Hematopoietic multipotent progenitor cell treated with erythropoietin and hydrocortisone succinate and interleukin-3 and kit ligand, for 4 days (in vitro differentiated cells): ENCODE results near the gene AQP5.

Experiments
- DNase-seq: peaks from one replicate; pipeline ENCODE4 v3.0.0-alpha.2; 2015

AQP5 gene

DNA sequence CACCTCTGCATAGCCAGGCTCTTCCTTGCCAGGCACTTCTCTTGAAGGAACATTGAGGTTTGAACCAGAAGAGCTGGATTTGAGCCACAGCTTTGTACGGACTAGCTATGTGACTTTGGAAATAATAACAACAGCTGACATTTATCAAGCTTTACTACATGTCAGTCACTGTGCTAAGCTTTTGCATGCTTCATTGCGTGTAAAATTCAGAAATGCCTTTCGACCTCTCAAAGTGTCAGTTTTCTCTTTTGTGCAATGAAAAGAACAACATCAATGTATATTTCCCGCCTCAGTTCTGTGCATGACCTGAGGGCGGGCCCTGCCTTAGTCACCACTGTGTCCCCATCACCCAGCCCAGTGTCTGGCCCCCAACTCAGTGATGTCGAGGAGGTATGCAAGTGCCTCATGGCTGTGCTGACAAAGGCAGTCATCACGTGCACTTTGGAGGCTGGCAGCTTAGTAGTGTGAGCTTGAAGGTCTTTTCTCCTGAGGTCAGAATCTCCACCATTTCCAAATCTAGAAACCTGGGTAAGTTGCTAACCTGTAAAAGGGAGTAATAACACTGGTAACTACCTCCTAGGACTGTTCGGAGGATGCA, 29.0 kb upstream of the AQP5 start:
- DNase-seq: no peak

DNA sequence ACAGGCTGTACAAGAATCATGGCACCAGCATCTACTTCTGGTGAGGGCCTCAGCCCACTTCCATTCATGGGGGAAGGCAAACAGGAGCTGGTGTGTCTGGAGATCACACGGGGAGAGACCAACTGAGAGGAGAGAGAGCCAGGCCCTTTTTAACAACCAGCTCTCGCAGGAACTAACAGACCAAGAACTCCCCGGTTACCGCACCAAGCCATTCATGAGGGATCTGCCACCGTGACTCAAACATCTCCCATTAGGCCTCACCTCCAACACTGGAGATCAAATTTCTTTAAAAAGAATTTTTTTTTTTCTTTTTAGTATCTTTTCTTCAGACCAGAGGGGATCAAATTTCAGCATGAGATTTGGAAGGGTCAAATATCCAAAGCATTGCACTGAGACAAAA, 27.9 kb upstream of the AQP5 start:
- no peak for DNase-seq

DNA sequence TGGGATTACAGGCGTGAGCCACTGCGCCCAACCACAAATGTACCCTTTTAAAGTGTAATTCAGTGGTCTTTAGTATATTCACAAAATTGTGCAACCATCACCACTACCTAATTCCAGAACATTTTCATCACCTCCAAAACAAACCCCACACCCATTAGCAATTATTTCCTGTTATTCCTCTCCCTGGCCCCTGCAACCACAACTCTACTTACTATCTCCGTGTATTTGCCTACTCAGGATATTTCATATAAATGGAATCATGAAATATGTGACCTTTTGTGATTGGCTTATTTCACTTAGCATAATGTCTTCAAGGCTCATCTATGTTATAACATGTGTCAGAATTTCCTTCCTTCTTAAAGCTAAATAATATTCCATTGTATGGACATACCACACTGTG, 27.2 kb upstream of the AQP5 start:
- no peak for DNase-seq

DNA sequence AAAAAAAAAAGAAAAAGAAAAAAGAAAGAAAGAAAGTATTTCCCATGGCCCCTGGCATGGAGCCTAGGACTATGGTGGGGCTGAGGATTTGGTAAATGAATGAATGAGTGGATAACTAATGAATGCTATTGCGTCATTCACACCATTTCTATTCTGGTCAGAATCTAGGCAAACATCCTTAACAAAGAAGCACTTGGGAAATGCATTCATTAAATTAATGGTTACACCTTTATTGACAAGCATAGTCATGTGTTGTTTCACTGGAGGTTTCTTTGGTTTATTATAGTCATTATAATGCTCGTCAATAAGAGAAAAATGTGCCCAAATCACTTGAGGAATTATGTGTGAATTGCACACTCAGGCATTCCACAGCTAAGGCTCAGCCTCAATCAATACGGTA, 24.7 kb upstream of the AQP5 start:
- DNase-seq: no peak

DNA sequence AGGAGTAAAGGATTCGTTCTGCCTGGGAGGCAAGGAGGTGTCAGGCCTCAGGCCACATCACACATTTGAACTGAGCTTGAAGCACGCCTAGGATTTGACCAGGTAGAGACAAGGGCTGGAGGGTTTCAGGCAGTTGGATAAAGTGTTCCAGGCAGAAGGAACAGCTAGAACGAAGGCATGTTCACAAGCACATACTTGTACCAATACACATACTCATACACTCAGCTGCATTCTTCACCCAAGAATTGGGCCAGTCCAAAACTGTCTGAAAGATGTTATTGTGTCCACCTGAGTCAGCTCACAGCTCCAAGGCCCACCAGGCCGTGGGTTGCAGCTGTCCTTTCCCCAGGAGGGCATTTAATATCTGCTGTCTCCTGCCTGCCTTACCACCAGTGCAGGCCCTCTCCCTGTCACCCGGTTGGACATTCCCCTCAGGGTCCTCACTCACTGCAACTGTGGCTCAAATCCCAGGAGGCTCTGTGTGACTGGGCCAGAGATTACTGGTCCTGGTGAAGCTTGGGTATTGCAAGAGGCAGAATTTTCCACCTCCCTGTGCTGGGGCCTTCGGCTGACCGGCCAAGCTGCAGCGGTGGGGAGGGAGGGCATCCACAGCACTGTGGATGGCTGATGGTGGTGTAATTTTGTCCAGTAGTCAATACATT, 23.9 kb upstream of the AQP5 start:
- DNase-seq: no peak

DNA sequence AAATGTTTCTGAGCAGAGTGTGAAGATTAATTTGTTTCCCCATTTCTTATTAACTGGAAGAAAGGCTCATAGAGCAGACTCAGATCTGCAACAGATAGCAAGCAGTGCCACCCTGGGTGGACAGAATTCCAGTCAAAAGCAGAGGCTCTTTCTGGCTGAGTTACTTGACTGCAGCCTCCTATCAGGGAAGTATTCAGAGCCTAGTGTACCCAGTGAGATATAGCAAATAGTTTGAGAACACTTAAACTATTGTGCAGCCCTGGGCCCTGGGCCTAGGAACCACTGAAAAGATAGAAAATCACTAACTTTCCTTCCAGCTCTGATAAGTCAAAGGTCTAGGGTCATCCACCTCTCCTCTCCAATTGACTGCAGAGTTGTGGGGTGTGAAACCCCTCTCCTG, 22.4 kb upstream of the AQP5 start:
- no peak for DNase-seq

DNA sequence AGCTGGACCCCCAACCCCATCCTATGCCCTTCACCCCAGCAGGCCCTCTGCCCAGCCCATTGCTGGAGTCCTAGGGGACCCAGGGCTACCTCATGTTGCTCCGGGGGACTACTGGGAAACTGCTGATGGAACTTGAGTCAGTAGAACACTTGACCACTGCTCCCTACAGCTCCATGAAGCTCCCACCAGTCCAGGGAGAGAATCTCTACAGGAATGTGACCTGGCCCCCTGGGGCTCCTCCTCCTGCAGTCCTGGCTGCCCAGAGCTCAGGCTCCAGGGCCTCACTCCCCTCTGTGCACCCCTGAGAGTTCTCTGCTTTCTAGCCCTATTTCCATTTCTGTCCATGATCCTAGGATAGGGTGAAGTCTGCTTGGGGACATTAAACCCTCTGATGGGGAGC, 22.0 kb upstream of the AQP5 start:
- no peak for DNase-seq

DNA sequence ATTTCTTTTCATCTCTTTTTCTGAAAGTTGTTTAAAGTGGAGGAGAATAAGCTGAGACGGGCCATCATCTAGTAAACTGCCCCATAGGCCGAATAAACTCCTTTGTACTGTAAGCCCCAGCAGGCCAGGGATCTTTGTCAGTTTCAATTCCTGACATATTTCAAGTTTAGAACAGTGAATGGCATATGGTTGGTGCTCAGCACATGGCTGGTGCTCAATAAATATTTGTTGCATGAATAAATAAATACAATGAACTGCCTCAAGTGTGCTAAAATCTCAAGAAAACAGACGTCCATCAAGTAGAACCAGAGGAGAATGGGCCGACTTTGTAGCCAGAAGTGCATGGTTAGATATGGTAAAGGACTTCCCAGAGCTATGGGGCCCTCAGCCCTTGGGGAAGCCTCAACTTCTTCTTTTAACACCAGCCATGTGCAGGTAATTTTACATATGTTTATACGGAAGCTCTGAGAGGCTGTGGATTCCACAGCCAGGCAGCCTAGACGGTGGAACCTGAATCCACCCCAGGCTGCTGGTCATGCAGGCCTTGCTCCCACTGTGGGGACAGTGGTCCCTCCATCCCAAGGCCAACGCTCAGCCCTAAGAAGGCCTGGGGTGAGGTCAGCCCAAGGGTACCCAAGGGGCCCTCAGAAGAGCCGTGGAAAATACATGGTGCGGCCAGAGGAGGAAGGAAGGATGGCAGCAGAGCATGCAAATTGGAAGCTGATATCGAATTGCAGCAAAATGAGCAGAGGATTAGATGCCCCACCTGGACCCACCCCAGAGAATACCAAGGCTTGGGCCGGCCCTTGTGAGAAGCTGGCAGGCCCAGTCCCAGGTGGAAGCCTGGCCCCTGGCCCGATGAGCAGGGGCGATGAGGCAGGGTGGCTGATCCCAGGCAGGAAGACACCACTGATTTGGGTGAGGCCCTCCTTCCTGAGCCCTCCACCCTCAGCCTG, 19.8 kb upstream of the AQP5 start:
- DNase-seq: no peak

DNA sequence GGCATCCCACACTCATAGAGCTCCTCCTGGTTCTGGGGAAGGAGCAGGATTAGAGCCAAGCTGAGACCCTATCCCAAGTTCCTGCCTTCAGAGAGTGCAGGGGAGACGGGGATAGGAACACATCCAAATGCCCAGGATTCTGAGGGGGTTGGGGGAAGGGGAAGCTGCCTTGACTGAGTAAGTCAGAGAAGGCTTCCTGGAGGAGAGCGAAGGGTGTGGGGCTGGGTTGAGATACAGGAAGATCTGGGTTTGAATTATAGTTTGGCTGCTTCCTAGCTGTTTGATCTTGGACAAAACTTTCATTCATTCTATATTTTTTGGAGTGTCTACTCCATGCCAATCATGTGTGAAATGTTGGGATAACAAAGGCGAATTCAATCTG, 19.2 kb upstream of the AQP5 start:
- no peak for DNase-seq

DNA sequence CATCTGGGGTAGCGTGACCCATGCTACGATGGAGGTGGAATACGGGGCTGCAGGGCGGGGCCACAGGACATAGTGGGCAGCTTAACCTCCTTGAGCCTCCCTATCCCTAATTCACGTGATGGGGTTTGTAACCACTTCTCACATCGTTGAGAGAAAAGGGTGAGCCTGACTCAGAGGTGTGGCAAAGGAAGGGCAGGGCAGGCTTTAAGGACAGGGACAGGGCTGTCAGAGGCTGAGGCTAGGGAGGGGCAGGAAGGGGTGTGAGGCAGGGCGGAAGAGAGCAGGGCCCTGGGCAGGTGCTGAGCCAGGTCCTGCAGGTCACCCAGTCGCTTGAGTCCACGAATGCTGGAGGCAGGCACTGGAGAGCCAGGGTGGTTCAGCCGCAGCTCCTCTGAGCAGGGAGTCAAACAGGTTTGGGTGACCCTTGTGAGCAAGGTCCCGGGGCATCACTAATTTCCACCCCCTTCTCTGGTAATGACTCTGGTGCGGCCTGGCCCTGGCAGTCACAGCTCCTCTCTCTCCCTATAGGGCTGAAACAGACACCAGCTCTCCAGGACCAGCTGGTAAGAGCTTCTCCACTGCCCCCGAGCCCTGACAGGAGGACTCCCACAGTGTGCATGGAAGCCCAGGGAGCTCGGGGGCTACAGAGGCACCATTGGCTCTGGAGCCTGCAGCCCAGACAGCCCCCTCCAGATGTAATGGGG, 18.6 kb upstream of the AQP5 start:
- DNase-seq: no peak

DNA sequence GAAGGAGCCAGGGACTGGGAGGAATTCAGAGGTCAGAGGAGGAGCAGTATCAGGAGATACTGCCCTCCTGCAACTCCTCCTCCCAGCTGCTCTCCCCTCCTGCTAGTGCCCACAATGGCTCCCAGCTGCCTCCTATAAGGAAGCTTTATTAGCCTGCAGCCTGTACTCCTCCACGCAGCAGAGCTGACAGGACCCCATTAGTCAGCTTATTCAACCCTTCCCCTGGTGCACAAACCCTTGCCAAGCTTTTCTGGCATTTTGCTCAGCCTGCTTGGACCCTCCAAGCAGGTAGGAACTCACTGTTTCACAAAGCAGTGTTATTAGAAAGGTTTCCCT, 18.1 kb upstream of the AQP5 start:
- DNase-seq: no peak

DNA sequence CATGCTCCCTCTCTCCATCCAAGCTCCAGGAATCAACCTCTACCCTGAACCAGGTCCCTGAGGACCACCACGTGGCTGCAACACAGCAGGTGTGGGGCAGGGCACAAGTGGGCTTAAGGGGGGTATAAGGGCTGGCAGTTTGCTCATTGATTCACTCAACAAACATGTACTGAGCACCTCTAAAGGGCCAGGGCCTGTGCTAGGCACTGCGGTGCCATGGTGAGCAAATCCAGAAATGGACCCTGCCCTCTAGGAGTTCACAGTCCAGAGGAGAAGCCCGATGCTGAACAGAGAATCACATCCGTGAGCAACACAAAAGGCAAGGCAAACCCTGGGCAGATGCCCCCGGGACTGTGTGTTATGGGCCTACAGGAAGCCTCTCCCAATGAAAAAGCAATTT, 17.6 kb upstream of the AQP5 start:
- no peak for DNase-seq

DNA sequence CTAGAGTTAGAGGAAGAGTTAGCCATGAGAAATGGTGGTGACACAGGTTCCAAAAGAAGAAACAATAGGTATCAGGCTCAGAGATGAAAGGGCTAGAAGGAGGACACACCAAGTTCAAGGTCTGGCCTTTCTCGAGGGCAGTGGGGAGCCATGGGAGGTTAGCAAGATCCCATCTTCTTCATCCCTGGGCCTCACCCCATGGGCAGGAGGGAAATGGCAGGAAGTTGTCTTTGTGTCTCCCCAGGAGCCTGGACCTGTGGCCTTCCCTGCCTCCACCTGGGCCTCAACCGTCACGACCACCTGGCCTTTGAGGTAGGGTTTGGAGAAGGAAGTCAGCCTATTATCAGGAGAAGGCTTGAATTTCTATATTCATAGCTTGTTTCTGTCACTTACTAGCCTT, 17.0 kb upstream of the AQP5 start:
- DNase-seq: no peak

DNA sequence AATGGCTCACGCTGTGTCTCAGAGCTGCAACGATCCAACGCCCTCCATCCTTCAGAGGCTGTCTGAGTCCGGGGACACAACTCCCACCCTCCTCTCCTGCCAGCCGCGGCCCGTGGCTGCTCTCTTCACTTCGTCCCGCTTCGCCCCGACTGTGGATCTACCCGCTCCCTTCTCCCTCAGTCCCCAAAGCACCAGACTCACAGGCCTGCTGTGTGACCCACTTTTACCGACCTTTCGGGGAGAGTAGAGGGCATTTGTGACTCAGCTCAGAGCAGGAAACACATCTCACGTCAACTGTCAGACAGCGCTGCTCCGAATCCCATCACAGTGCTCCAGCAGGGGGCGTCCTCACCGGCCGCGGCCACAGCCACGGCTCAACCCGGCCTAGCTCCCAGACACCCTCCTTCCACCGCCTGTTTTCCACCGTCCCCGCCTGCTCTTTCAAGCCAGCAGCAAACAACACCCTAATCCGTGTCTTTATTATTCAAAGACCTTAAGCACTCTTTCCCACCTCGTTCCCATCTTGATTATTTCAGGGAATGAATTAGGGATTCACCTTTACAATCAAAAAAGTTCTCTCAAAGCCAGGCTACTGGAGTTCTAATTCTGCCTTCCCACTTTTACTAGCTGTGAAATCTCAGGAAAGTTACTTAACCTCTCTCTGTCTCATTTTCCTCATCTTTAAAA, 16.1 kb upstream of the AQP5 start:
- peak; percentile 87 for DNase-seq

DNA sequence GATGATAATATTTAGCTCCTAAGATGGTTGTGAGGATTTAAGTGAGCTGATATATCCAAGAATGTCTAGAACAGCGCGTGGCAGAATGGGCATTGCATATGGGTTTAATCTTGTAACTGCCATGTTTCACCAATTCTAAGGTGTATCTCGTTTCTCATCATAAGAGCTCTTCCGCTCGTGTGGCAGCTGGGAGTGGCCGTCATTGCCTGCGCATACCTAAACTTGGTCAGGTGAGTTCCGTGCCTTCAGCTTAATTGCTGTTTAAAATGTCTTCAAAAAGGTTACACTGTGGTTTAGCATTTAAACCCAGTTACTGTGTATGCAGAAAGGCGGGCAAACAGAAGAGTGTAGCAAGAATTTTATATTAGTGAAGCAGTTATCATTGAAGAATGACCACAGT, 15.6 kb upstream of the AQP5 start:
- no peak for DNase-seq

DNA sequence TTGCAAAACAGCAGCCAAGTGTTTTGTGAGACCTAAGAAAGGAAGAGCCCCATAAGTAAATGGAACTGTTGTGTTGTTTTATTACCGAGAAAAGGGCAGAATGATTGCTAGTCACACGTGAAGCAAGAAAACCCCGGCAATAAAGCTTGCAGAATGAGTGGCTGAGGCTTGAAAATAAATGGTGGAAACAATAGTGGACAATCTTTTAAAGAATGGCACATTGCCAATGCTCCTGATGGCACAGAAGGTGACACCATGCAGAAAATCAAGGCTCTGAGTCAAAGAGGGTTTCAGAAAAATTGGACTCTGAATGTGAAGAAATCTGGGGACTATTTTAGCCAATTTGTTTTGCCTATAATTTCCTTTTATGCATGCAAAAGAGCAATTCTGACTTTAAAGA, 15.2 kb upstream of the AQP5 start:
- no peak for DNase-seq

DNA sequence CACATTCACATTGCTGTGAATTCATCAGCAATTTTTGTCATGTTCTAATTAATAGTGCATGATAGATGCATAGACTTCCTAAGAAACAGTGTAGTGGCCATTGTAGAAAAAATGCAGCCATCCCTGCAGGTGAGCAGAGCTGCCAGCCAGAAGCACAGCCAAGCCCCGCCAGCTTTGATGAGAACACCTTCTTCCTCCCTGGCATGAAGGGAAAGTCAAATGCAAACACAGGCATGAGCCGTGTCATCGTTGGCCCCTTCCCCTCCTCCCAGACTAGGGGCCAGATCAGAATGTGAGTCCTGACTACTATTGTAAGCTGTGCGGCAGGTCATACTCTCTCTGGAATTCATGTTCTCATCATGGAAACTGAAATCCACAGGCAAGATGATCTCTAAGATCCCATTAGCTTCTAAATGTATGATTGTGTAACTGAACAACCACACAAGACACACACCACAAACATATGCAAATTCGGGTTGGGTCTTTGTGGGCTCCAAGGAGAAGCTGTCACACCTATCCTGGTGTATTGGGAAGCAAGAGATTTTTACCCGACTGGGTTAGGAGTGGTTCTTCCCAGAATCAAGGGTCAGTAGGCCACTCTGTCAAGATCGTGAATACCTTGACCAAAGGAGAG, 14.0 kb upstream of the AQP5 start:
- DNase-seq: no peak

DNA sequence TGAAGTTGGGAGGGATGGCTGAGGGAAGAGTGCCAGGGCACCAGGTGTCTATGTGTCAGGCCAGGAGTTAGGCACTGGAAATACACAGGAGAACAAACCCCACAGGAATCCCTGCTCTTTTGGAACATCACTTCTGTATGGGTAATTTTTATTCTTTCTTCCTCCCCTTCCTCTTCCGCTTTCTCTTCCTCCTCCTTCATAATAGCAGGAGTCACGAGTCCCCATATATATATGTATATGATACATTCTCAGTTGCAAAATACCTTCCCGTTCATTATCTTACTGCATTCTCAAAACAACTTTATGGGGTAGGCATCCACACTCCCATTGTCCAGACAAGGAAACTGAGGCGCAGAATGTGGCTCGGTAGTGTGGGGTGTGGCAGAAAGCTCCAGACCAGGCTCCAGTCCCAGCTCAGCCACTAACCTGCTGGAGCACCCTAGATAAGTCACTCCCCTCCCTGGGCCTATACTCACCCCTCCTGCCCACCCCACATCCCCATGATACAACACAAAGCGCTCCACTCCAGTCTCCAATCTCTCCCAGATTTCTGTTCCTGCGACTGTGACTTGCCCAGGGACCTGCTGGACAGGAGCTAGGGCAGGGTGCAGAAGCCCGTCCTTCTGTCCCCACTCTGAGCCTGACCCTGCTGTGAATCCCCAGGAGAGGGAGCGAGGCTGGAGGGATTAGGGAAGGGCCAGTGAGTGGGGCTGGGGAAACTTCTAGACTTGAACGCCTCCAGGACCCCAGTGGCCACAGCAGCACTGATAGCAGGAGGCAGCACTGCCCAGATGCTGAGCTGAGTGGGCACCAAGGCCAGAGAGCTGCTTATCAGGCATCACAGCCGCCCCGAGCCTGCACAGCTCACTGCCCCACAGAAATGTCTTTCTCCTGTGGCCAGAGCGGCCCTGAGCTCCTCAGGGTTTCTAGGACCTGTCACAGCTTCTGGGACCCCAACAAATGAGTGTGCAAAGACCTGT, 12.5 kb upstream of the AQP5 start:
- DNase-seq: no peak

DNA sequence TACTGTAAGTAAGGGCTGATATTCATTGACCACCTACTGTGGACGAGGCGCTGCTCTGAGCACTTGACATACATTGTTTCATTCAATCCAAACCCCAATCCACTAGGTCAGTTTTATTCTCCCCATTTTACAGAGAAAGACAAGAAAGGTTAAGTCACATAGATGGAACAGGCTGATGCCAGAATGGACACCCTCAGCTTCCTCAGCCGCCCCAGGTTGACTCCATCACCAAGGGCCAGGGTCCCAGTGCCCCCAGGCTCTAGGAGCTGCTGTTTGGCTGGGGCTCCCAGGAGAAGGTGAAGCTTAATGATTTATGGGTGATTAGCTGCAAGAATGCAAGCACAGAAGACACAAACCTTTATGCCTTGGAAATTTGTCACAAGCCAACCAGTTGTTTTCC, 11.8 kb upstream of the AQP5 start:
- no peak for DNase-seq

DNA sequence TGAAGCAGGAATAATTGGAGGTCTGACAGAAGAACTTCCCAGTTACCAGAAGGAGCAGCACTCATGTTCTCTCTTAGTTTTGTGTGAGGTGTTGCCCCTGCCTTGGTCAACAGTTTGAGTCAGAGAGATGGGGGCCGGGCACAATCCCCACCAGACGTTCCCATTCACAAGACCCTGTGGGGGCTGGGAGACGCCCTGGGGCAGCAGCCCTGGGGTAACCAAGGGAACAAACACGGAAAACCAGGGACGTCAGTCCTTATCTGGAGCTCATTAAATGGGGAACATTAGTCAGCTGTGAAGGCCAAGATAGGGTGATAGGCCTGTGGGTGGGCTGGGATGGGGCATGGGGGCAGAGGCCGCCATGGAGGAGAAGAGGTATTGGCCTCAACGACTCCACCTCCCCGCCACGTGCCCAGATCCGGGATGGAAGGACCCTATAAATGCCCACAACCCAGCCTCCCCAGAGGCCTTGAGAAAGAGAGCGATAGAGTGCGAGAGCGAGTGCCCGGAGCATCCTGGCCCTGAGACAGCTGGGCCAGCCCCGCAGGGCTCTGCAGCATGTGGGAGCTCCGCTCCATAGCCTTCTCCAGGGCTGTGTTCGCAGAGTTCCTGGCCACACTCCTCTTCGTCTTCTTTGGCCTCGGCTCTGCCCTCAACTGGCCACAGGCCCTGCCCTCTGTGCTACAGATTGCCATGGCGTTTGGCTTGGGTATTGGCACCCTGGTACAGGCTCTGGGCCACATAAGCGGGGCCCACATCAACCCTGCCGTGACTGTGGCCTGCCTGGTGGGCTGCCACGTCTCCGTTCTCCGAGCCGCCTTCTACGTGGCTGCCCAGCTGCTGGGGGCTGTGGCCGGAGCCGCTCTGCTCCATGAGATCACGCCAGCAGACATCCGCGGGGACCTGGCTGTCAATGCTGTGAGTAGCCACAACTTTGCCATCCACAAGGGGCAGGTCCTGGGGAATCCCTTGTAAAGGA, 11.1 kb upstream of the AQP5 start, which contains the start of gene AQP2:
TSS of gene AQP2 (plus strand) at position 465 of the 979 bp plus-strand sequence. CDS start at position 559, 94 bp downstream.
- DNase-seq: no peak
